A673 (cell line): ENCODE measurements around the gene CELSR1. TPM values are rescaled to one million over a fixed set of nuclear protein-coding genes. Genes with fewer than 3 reads are reported as not detected.

Experiments
- BruUV-seq: library from RNA; stranded (reverse); fragments of 400-500 nt; replicated peaks from 2 replicates; lab custom pipeline; 2021; lab: Mats Ljungman, UMichigan
- CTCF ChIA-PET: fragments of 300-600 bp; sonication (Branson Sonifier 250); formaldehyde crosslinking; loops from one replicate; lab custom pipeline; 2022; ENCODE audit warnings: antibody characterized with exemption; lab: Charles Lee
- POLR2A ChIA-PET: fragments of 300-600 bp; sonication (Branson Sonifier 250); formaldehyde crosslinking; loops from one replicate; lab custom pipeline; 2022; ENCODE audit warnings: antibody characterized with exemption; ENCODE audit not compliant: low non-redundant PET; lab: Charles Lee
- DNase-seq: peaks from one replicate; pipeline ENCODE4 v3.0.0-alpha.2; 2015; ENCODE audit warnings: low spot score
- H3K27ac ChIP-seq: fragments of 200-600 bp; sonication (generic); 2 replicates; pipeline ENCODE4 v1.5.1; 2016; ENCODE audit warnings: mixed run types, low read depth, mild to moderate bottlenecking, mixed read lengths, antibody characterized with exemption, low read length; ENCODE audit not compliant: poor library complexity, severe bottlenecking
- H3K27me3 ChIP-seq: fragments of 200-600 bp; sonication (generic); replicated peaks from 2 replicates; pipeline ENCODE4 v1.6.1; 2017; ENCODE audit warnings: mixed run types, low read depth, mild to moderate bottlenecking, mixed read lengths, antibody characterized with exemption, low read length; ENCODE audit not compliant: insufficient read depth, poor library complexity
- H3K36me3 ChIP-seq: fragments of 200-600 bp; sonication (generic); 2 replicates; pipeline ENCODE4 v1.6.1; 2016; ENCODE audit warnings: mixed run types, mild to moderate bottlenecking, mixed read lengths, antibody characterized with exemption, low read length; ENCODE audit not compliant: insufficient read depth, poor library complexity, severe bottlenecking
- H3K4me1 ChIP-seq: fragments of 200-600 bp; sonication (generic); 2 replicates; pipeline ENCODE4 v1.6.1; 2017; ENCODE audit warnings: mixed run types, mild to moderate bottlenecking, mixed read lengths, antibody characterized with exemption, low read length; ENCODE audit not compliant: insufficient read depth, poor library complexity, severe bottlenecking
- H3K4me3 ChIP-seq: fragments of 200-600 bp; sonication (generic); 2 replicates; pipeline ENCODE4 v1.5.1; 2016; ENCODE audit warnings: low read depth, mixed run types, mild to moderate bottlenecking, mixed read lengths, low read length; ENCODE audit not compliant: poor library complexity, severe bottlenecking
- H3K9me3 ChIP-seq: fragments of 200-600 bp; sonication (generic); 2 replicates; pipeline ENCODE4 v1.6.1; 2016; ENCODE audit warnings: mixed run types, low read depth, mild to moderate bottlenecking, mixed read lengths, antibody characterized with exemption, low read length; ENCODE audit not compliant: poor library complexity, severe bottlenecking
- EZH2 ChIP-seq: fragments of 200-600 bp; sonication (generic); IDR thresholded peaks from 2 replicates; pipeline ENCODE4 v1.6.1; 2017; ENCODE audit warnings: borderline replicate concordance, low read depth, mild to moderate bottlenecking, mixed read lengths, antibody characterized with exemption, low read length; ENCODE audit not compliant: poor library complexity, severe bottlenecking
- intact Hi-C: fragments of 100-400 bp; cut with micrococcal nuclease; formaldehyde crosslinking; loops from one replicate; pipeline ENCODE4 v1.10.0; 2022; ENCODE audit not compliant: unreplicated experiment
- total RNA-seq: library from RNA; stranded (reverse); gene quantifications from 2 replicates; pipeline ENCODE4 v1.2.3, GENCODE V29; 2021
- TF ChIP-seq, protein P1 (sequence below): fragments of 300-800, 200-600 bp; sonication (generic); conservative IDR thresholded peaks from 2 replicates; pipeline ENCODE4 v1.5.1; 2017; ENCODE audit warnings: low read depth, mild to moderate bottlenecking, antibody characterized with exemption, low read length, moderate library complexity, mixed read lengths

The CELSR1 gene
- total RNA-seq, 1 experiment from 2014 or later, result 2.3 TPM

DNA sequence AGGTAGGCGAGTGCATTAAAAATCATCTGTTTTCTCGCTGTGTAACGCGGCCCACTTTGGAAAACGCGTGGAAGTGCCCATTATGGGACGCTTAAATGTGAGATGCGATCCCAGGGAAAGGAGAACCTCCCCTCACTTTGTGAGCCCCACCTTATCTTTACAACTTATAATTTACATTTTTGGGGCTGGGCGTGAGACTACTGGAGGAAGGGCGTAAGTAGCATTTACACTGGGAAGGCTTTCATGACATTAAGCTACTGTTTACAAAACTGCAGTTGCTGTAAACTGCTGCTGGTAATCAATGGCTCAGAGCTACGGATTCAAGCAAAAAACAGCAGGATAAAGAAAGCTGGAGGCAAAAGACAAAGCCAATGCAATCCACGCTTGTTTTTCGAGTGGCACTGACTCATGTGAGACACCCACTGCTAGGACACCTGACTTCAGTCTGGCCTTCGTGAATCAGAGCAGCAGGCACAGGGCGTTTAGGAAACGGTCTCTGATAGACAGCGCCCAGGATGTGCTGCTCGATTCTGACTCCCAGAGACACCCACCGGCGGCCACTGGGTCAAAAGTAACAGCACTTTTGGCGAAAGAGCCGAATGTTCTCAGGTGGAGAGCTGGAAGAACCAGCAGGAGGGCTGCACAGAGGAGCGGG is 123.6 kb downstream of the CELSR1 start:
- intact Hi-C loops, result no loop called here
- Histone ChIP-seq H3K36me3 (no peaks in the 10 kb centered on the region), H3K27ac (no peak overlapping the region), H3K4me1 (no peaks in the 10 kb centered on the region), H3K4me3 (no peak overlapping the region), H3K27me3 (no peaks in the 10 kb centered on the region), H3K9me3 (no peaks in the 10 kb centered on the region)
- ChIA-PET POLR2A (no interaction called here), CTCF (no interaction called here)
- DNase-seq, result no peak
- BruUV-seq, result no TSS peak
- no peak for TF ChIP-seq EZH2
- TF ChIP-seq, protein P1, sequence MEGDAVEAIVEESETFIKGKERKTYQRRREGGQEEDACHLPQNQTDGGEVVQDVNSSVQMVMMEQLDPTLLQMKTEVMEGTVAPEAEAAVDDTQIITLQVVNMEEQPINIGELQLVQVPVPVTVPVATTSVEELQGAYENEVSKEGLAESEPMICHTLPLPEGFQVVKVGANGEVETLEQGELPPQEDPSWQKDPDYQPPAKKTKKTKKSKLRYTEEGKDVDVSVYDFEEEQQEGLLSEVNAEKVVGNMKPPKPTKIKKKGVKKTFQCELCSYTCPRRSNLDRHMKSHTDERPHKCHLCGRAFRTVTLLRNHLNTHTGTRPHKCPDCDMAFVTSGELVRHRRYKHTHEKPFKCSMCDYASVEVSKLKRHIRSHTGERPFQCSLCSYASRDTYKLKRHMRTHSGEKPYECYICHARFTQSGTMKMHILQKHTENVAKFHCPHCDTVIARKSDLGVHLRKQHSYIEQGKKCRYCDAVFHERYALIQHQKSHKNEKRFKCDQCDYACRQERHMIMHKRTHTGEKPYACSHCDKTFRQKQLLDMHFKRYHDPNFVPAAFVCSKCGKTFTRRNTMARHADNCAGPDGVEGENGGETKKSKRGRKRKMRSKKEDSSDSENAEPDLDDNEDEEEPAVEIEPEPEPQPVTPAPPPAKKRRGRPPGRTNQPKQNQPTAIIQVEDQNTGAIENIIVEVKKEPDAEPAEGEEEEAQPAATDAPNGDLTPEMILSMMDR, result no peak

DNA sequence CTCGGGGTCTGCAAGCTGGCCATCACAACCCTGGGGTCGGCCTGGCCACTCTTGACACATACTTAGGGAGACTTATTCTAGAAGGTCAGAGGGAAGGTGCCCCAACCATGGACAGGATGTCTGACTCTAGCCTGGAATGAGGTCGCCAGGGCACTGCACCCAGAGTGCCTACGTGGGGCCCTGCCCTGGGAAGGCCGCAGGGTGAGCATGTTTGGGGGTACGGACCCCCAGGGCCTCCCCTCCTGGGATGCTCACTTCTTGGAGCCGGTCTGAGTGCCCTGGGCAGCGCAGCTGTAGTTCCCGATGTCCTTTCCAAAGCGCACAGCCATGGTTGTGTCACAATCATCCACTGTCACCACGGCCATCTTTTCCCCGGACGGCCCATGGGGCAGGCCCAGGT is 126.1 kb downstream of the CELSR1 start:
- BruUV-seq, result no TSS peak

DNA sequence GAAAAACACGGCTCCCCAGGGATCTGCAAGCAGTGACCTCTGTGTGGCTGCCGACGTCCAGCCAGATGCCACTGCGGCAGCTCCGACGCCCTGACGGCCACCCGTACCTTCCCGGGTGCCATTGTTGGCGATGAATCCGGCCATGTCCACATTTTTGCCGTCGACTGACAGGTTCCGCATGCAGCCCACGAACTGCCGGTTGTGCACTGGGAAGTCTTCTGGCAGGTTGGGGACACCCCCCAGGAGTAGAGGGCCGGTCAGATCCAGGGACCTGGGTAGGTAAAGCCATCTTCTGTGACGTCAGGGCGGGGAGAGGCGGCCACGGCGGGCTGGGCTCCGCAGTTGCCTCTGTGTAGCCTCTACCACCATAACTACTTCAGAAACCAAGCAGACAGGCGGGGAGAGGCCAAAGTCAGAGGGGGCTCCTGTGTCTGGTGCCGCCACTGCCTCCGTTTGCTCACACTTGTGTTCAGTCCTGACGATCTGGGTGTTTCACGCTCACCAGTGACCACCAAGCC is 127.1 kb downstream of the CELSR1 start:
- H3K4me3 ChIP-seq, result no peak overlapping the region
- DNase-seq, result no peak
- H3K36me3 ChIP-seq, result no peaks in the 10 kb centered on the region
- no peaks in the 10 kb centered on the region for H3K9me3 ChIP-seq
- intact Hi-C loops, result no loop called here
- no peaks in the 10 kb centered on the region for H3K4me1 ChIP-seq
- no peaks in the 10 kb centered on the region for H3K27me3 ChIP-seq
- no TSS peak for BruUV-seq
- CTCF ChIA-PET, result no interaction called here
- POLR2A ChIA-PET, result no interaction called here
- TF ChIP-seq EZH2, result no peak
- TF ChIP-seq, protein P1, result no peak
- no peak overlapping the region for H3K27ac ChIP-seq

More for the DNA sequence above, 126.1 kb downstream of the CELSR1 start:
- DNase-seq, result no peak
- Histone ChIP-seq H3K27ac (no peak overlapping the region), H3K4me1 (no peaks in the 10 kb centered on the region), H3K9me3 (no peaks in the 10 kb centered on the region), H3K27me3 (no peaks in the 10 kb centered on the region), H3K36me3 (no peaks in the 10 kb centered on the region), H3K4me3 (no peak overlapping the region)
- ChIA-PET CTCF (no interaction called here), POLR2A (no interaction called here)
- TF ChIP-seq EZH2, result no peak
- intact Hi-C loops, result no loop called here
